Thyroid gland (tissue), 4 donors: ENCODE results near the gene TBC1D5.

Source experiments
- POLR2A ChIP-seq, 2 donors: fragments of 450-650 bp; IDR thresholded peaks; one replicate each; pipeline ENCODE4 v1.6.1; 2017; ENCODE audit warnings: antibody characterized with exemption in 2 of 2, mild to moderate bottlenecking in 2 of 2, moderate library complexity in 1 of 2
- TF ChIP-seq, protein P1 (sequence below), 6 experiments: fragments of 200-600 bp in 3 of 6; fragments of 450-650 bp in 3 of 6; sonication (generic) in 3 of 6; IDR thresholded peaks; one replicate each; pipeline ENCODE4 v1.5.1; 2016 to 2019; ENCODE audit warnings: antibody characterized with exemption in 6 of 6, mild to moderate bottlenecking in 2 of 6, inconsistent platforms in 1 of 6, moderate library complexity in 1 of 6

GRCh38 chr3:17510265-17510664, 232.2 kb downstream of the TBC1D5 start:
- TF ChIP-seq POLR2A (IDR thresholded peaks at IDR 0.05) = no peak
- TF ChIP-seq, protein P1, sequence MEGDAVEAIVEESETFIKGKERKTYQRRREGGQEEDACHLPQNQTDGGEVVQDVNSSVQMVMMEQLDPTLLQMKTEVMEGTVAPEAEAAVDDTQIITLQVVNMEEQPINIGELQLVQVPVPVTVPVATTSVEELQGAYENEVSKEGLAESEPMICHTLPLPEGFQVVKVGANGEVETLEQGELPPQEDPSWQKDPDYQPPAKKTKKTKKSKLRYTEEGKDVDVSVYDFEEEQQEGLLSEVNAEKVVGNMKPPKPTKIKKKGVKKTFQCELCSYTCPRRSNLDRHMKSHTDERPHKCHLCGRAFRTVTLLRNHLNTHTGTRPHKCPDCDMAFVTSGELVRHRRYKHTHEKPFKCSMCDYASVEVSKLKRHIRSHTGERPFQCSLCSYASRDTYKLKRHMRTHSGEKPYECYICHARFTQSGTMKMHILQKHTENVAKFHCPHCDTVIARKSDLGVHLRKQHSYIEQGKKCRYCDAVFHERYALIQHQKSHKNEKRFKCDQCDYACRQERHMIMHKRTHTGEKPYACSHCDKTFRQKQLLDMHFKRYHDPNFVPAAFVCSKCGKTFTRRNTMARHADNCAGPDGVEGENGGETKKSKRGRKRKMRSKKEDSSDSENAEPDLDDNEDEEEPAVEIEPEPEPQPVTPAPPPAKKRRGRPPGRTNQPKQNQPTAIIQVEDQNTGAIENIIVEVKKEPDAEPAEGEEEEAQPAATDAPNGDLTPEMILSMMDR (IDR thresholded peaks at IDR 0.05) = no peak
